DMS153 treated with DMSO at 0.1 percent for 48 hours (cell line): ENCODE measurements around the gene ZGLP1.
A peak's percentile ranks its signal among the peaks of the same experiment; 100 is the strongest.
"Not testable (repeated sequence)": the region's sequence is repeated elsewhere in the genome, so short reads cannot be mapped to it uniquely, and the experiment has no call there.

Experiments
- DNase-seq: peaks from one replicate; lab custom pipeline; 2025; ENCODE audit not compliant: unreplicated experiment; lab: John Stamatoyannopoulos, UW

The ZGLP1 gene

GRCh38 chr19:10309423-10309822 is at the start of gene ZGLP1:
Gene ZGLP1, minus strand, starts transcription at chr19:10309815.
- no peak for DNase-seq

DNA sequence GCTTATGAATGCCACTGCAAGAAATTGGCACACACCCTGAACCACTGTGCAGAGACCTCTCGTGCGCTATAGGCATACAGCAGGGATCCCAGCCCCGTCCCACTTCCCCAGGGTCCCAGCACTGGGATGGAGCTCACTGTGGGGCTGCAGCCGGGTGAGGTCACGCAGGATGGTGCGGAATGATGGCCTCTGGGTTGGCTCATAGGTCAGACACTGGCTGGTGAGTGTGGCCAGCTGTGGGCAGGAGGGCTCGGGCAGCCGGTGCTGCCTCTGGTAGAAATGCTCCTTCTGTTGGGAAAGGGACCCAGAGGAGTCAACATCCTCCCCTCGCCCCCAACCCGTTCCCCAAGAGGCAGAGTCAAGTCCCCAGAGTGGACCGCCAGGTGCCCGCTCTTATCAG is 46.8 kb upstream of the ZGLP1 start:
- DNase-seq: no peak

DNA sequence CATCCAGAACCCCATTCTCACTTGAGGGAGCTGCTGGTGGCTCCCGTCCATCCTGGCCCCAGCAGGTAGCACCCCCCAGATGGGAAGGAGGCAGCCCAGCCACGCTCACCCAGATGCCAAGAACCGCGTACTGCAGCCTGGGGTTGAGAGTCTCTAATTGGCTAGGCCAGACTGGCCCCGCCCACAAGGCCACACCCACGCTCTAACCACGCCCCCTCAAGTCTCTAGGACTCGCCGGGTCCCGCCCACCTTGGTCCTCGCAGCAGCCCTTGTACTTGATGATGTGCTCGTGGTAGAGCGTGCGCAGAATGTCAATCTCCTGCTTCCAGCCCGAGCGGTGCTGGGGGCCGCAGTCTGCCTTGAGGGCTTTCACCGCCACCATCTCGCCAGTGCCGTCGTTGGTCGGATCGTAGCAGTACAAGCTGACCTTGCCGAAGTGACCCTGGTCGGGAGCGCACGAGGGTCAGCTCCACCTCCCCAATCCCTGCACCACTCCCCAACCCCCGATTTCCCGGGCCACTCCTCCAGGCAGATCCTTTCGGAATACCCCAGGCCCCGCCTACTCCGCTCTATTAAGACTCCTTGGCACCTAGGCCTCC is 44.3 kb upstream of the ZGLP1 start:
- DNase-seq: no peak

DNA sequence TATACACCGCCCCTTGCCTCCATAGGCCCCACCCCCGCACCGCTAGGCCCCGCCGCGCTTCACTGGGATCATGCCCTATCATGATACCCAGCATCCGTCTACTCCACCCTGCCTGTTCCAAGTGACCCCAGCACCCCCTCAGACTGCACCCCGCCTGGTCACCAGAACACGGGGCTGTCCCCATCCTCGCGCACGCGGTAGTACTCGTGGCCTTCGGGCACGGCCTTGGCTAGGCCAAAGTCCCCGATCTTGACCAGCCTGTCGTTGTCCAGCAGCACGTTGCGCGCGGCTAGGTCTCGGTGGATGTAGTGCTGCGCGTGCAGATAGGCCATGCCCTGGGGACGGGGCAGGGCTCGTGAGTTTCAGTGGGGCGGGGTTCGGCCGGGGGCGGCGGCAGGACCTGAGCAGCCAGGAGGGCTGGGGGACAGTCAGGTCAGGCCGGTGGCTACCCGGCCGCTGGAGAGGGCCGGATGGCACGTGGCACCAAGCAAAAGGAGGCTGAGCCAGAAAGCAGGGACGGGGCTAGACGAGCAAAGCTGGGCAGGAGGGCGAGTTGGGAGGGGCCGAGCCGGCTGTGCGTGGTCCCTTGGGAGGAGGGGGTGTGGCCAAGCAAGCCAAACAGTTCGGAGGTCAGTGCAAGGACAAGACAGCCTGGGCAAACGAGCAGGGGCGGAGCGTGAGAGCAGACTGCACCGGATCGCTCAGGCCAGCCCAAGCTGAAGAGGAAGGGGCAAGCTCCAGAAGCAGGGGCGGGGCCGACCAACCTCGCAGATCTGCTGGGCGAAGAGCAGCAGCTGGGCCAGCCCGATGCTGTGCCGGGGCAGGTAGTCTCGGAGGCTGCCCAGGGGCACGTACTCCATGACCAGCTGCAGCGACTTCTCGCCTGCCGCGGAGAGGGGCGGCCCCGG is 43.4 kb upstream of the ZGLP1 start:
- DNase-seq: no peak

DNA sequence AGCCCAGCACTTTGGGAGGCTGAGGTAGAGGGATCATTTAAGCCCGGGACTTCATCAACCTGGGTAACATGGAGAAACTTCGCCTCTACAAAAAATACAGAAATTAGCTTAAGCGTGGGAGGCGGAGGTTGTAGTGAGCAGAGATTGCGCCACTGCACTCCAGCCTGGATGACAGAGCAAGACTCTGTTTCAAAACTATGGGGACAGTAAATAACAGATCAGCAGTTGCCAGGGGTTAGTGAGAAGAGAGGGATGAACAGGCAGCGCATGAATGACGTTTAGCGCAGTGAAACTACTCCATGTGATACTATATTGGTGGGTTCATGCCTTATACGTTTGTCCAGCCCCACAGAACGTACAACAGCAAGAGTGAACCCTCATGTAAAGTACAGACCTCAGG is 36.9 kb upstream of the ZGLP1 start:
- DNase-seq: no peak

DNA sequence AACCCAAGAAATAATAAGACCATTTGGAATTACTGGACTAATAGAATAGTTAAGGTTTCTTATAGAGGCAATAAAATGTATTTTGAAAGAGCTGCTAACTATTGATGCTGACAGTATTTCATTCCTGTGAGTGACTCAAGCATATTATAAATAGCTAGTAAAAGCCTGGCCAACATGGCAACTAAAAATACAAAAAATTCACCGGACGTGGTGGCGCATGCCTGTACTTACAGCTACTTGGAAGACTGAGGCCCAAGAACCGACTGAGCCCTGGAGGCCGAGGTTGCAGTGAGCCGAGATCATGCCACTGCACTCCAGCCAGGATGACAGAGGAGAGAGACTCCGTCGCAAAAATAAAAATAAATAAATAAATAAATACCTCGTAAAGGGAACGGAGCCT is 35.2 kb upstream of the ZGLP1 start:
- no peak for DNase-seq

DNA sequence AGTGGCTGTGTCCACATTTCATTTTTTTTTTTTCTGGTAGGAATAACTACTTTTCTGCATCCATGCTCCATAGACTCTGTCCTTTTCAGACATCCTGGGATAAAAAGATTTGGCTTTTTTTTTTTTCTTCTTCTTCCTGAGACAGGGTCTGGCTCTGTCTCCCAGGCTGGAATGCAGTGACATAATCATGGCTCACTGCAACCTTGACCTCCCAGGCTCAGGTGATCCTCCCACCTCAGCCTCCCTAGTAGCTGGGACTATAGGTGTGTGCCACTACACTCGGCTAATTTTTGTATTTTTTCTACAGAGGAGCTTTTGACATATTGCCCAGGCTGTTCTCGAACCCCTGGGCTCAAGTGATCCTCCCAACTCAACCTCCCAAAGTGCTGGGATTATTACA is 33.9 kb upstream of the ZGLP1 start:
- DNase-seq: no peak

- DNase-seq: no peak
Measured at GRCh38 chr19:10339977-10340376, 30.4 kb upstream of the ZGLP1 start.

DNA sequence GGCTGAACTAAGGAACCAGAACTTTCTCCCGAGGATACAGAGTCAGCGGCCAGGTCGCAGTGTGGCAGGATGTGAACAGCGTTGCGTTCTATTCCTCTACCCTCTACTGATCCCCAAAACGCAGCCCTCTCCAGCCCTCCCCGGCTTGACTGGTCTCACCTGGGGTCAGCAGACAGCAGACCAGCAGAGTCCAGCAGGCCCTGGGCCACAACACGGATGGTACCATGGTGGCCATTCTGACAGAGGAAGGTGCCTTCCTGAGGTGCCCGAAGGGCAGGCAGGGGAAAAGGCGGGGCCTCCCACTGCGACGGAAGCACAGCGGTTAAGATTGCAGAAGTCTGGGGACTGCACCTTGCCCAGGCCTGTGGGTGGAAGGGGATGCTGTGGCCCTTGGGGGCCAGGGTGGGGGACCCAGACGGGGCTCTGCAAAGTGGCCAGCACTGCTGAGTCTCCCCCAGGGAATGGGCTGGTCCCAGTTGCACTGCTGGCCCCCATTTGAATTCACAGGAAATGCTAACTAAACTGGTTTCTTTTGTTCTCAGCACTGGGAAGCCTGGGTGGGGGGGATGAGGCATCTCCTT is 29.9 kb upstream of the ZGLP1 start, which contains the start of gene ICAM3:
ICAM3 (minus strand) TSS at position 245 of the 581 bp plus-strand sequence; CDS start at position 235, 10 bp downstream.
- no peak for DNase-seq

GRCh38 chr19:10338940-10339339 is 29.3 kb upstream of the ZGLP1 start:
- no peak for DNase-seq

DNA sequence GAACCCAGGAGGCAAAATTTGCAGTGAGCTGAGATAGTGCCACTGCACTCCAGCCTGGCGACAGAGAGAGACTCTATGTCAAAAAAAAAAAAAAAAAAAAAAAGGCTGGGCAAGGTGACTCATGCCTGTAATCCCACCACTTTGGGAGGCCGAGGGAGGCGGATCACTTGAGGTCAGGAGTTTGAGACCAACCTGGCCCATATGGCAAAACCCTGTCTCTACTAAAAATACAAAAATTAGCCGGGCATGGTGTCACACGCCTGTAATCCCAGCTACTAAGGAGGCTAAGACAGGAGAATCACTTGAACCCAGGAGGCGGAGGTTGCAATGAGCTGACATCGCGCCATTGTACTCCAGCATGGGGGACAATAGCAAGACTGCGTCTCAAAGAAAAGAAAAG is 27.1 kb upstream of the ZGLP1 start:
- DNase-seq: not testable (repeated sequence)

GRCh38 chr19:10335352-10335985 is 25.9 kb upstream of the ZGLP1 start:
- DNase-seq: no peak

DNA sequence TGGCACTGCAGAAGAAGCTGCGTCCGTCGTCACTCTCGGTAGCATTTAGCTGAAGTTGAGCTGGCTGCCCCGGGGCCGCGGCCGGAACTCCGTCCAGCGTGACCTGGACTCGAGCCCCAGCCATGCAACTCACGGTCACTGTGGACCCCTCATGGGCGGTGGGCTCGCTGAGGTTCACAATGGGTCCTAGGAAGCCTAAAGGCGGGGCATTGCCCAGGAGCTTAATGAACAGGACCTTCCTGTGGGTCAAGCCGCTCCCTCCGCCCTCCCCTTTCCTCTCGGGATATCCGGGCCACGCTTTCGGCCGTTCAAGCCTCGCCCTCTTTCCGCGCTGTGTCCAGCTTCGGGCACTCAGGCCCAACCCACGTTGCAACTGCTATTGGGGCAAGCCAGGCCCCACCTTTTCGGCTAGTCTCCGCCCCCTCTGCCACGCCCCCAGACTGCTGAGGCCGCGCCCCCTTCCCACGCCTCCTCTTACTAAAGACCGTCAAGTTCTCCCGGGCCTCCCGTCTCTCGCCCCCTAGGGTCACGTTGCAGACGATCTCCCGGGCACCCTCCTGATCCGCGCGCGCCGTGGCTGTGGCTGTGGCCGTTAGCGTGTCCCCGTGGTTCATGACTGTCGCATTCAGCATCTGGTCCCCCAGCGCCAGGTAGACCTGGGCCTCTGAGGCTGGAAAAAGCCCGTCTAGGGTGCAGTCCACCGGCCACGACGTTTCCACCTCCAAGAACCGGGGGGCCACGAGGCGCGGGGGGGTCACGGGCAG is 25.2 kb upstream of the ZGLP1 start:
- DNase-seq: peak; percentile 50

DNA sequence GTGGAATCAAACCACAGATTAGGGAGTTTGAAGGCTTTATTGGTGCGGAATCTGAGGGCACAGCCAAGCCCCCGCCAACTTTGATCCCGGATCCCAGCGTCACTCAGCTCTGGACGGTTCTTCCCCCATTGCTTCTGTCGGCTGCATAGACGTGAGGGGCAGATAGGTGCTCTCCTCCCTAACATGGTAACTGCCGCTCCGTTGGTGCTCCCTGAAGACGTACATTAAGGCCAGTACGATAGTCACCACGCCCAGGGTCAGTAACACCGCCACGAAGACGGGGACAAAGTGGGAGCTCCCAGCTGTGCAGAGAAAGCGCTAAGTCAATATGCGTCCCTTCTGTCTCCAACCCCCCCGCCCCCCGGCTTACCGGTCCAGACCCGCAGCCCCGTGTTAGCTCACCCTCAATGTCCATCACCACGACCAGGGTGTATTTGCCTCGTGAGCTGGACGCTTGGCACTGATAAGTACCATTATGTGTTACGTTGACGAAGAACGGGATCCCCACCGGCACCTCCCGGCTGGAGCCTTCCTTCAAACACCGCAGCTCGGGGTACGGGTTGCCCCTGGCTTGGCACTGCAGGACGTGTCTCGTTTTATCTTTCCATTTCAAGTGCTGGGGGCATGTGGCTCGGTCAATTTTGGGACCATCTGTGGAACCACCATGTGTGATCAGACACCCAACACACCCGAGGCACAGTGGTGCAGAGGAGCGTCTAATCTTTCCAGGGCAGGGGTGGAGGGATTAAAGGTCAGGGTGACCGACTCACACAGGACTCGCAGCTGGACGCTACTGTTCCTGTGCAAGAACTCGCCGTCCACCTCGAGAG is 24.4 kb upstream of the ZGLP1 start:
- no peak for DNase-seq

- peak; percentile 94 for DNase-seq
Measured at GRCh38 chr19:10332965-10333757, 23.5 kb upstream of the ZGLP1 start, which contains the start of gene RAVER1. Gene RAVER1, minus strand, starts transcription at chr19:10333529. Its CDS starts 22 bp downstream, at chr19:10333507.

DNA sequence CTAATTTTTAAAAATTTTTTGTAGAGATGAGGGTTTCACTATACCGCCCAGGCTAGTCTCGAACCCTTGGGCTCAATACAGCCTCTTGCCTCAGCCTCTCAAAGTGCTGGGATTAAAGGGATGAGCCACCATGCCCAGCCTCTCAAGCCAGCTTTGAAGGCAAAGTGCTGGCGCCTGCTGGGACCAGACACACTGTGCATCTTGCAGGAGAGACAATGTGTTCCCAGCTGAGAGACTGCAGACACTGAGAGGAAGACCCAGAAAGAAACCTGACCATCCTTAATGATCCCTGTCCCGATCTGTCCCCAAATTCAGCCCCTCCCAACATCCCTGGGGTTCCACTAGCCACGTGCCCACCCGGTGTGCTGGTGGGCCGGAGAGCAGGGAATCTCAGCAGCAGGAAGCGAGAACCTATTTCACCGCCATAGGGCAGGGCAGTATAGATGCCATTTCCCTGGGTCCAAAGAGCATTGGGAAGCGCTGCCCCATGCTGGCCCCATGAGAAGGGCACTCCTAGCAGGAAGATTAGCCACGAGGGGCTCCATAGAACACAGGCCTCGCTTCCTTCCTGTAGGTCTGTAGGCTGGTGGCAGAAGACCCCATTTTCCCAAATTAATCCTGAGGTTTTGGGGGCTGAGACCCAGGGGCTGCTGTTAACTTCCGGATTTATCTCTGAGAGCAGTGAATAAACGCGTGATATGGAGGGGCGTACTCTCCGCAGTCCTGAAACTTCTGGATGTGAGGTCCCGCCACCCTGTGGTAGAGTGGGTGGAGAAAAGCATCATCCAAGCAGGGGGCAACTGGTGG is 22.7 kb upstream of the ZGLP1 start:
- DNase-seq: no peak

- DNase-seq: no peak
Measured at GRCh38 chr19:10329555-10329954, 19.9 kb upstream of the ZGLP1 start.
